Loucy (cell line): ENCODE data around the gene CREG2.

ENCODE experiments used
- H2AFZ ChIP-seq: fragments of 200-600 bp; sonication (generic); 2 replicates; pipeline ENCODE4 v1.6.0; 2016; ENCODE audit warnings: antibody characterized with exemption, mild to moderate bottlenecking, low read length, moderate library complexity
- H3F3A ChIP-seq: fragments of 200-600 bp; 2 replicates; pipeline ENCODE4 v1.6.0; 2016; ENCODE audit warnings: antibody characterized with exemption, low read depth, mild to moderate bottlenecking
- H3K27me3 ChIP-seq: fragments of 200-600 bp; sonication (generic); 2 replicates; pipeline ENCODE4 v1.6.1; 2014; ENCODE audit warnings: low read length, mild to moderate bottlenecking; ENCODE audit not compliant: insufficient read depth, poor library complexity, severe bottlenecking
- H3K36me3 ChIP-seq: fragments of 200-600 bp; sonication (generic); 2 replicates; pipeline ENCODE4 v1.6.1; 2016; ENCODE audit warnings: low read length; ENCODE audit not compliant: insufficient read depth
- H3K4me1 ChIP-seq: fragments of 200-600 bp; sonication (generic); 2 replicates; pipeline ENCODE4 v1.5.1; 2014; ENCODE audit warnings: low read length, mild to moderate bottlenecking; ENCODE audit not compliant: insufficient read depth, poor library complexity, severe bottlenecking
- H3K4me2 ChIP-seq: fragments of 200-600 bp; sonication (generic); 2 replicates; pipeline ENCODE4 v1.6.0; 2014; ENCODE audit warnings: antibody characterized with exemption, low read length, low read depth, mild to moderate bottlenecking; ENCODE audit not compliant: poor library complexity, severe bottlenecking
- H3K4me3 ChIP-seq: fragments of 200-600 bp; sonication (generic); 2 replicates; pipeline ENCODE4 v1.5.1; 2014; ENCODE audit warnings: low read length, mild to moderate bottlenecking, mixed read lengths; ENCODE audit not compliant: poor library complexity, severe bottlenecking
- H3K79me2 ChIP-seq: fragments of 200-600 bp; sonication (generic); 2 replicates; pipeline ENCODE4 v1.6.1; 2014; ENCODE audit warnings: low read length; ENCODE audit not compliant: insufficient read depth
- H3K9ac ChIP-seq: fragments of 200-600 bp; sonication (generic); 2 replicates; pipeline ENCODE4 v1.6.0; 2014; ENCODE audit warnings: mild to moderate bottlenecking, low read depth, low read length, moderate library complexity; ENCODE audit not compliant: poor library complexity, severe bottlenecking
- H3K9me2 ChIP-seq: fragments of 200-600 bp; sonication (generic); replicated peaks from 2 replicates; pipeline ENCODE4 v1.6.1; 2016; ENCODE audit warnings: low read depth, low read length, mixed read lengths
- H3K9me3 ChIP-seq: fragments of 200-600 bp; sonication (generic); 2 replicates; pipeline ENCODE4 v1.6.1; 2014; ENCODE audit warnings: mild to moderate bottlenecking, antibody characterized with exemption, low read length, low read depth; ENCODE audit not compliant: insufficient read depth
- H4K20me1 ChIP-seq: fragments of 200-600 bp; sonication (generic); 2 replicates; pipeline ENCODE4 v1.6.0; 2014; ENCODE audit warnings: antibody characterized with exemption, low read length, mild to moderate bottlenecking; ENCODE audit not compliant: insufficient read depth, poor library complexity, severe bottlenecking
- CTCF ChIP-seq: fragments of 200-600 bp; sonication (generic); conservative IDR thresholded peaks from 2 replicates; pipeline ENCODE4 v1.5.1; 2014; ENCODE audit warnings: mild to moderate bottlenecking, antibody characterized with exemption, low read length
- EZH2phosphoT487 ChIP-seq: fragments of 200-600 bp; IDR thresholded peaks from 2 replicates; pipeline ENCODE4 v1.6.1; 2018; ENCODE audit warnings: antibody characterized with exemption, mild to moderate bottlenecking, moderate library complexity, borderline replicate concordance

CREG2 gene

GRCh38 chr2:101415884-101416283, 28.6 kb upstream of the CREG2 start:
- Histone ChIP-seq H3K9ac (no peak overlapping the region), H3F3A (no peaks in the 10 kb centered on the region), H3K27me3 (no peaks in the 10 kb centered on the region), H4K20me1 (no peaks in the 10 kb centered on the region), H3K79me2 (no peaks in the 10 kb centered on the region), H3K9me3 (no peaks in the 10 kb centered on the region), H3K4me1 (no peaks in the 10 kb centered on the region), H3K4me2 (no peak overlapping the region), H3K4me3 (no peak overlapping the region), H3K36me3 (no peaks in the 10 kb centered on the region), H2AFZ (no peak overlapping the region), H3K9me2 (no peaks in the 10 kb centered on the region)
- no peak for TF ChIP-seq EZH2phosphoT487
- no peak for TF ChIP-seq CTCF

GRCh38 chr2:101415220-101415619, 27.9 kb upstream of the CREG2 start:
- no peaks in the 10 kb centered on the region for H3K79me2 ChIP-seq
- H4K20me1 ChIP-seq: no peaks in the 10 kb centered on the region
- H2AFZ ChIP-seq: no peak overlapping the region
- H3K4me2 ChIP-seq: no peak overlapping the region
- H3K4me3 ChIP-seq: no peak overlapping the region
- H3K9me3 ChIP-seq: no peaks in the 10 kb centered on the region
- H3K9me2 ChIP-seq: no peaks in the 10 kb centered on the region
- H3K9ac ChIP-seq: no peak overlapping the region
- TF ChIP-seq CTCF (peak; percentile 36; the same call in 1 of the 2 replicates), EZH2phosphoT487 (no peak)
- H3K27me3 ChIP-seq: no peaks in the 10 kb centered on the region
- H3K36me3 ChIP-seq: no peaks in the 10 kb centered on the region
- H3F3A ChIP-seq: no peaks in the 10 kb centered on the region
- H3K4me1 ChIP-seq: no peaks in the 10 kb centered on the region

GRCh38 chr2:101412092-101412694, 24.9 kb upstream of the CREG2 start:
- no peak overlapping the region for H2AFZ ChIP-seq
- H3K4me2 ChIP-seq: no peak overlapping the region
- H3F3A ChIP-seq: no peaks in the 10 kb centered on the region
- no peak overlapping the region for H3K9ac ChIP-seq
- H3K9me2 ChIP-seq: no peaks in the 10 kb centered on the region
- H4K20me1 ChIP-seq: no peaks in the 10 kb centered on the region
- H3K27me3 ChIP-seq: no peaks in the 10 kb centered on the region
- H3K36me3 ChIP-seq: no peaks in the 10 kb centered on the region
- no peaks in the 10 kb centered on the region for H3K4me1 ChIP-seq
- H3K9me3 ChIP-seq: no peaks in the 10 kb centered on the region
- no peak for TF ChIP-seq EZH2phosphoT487
- TF ChIP-seq CTCF: no peak
- H3K79me2 ChIP-seq: no peaks in the 10 kb centered on the region
- no peak overlapping the region for H3K4me3 ChIP-seq
